Thymus (tissue), 14 donors: ENCODE results near the gene CASTOR2. TPM values are rescaled to one million over a fixed set of nuclear protein-coding genes. Genes with fewer than 3 reads are reported as not detected.
"Not testable (repeated sequence)": the region's sequence is repeated elsewhere in the genome, so short reads cannot be mapped to it uniquely, and the experiment has no call there.

Experiments used
- DNase-seq, 9 donors: peaks; one replicate each; pipeline ENCODE4 v3.0.0-alpha.2; 2013; ENCODE audit warnings: low spot score in 9 of 9, low read depth in 6 of 9, missing footprints in 1 of 9
- H3K27ac ChIP-seq, 2 donors: one replicate each; pipeline ENCODE4 v1.5.1; 2013; ENCODE audit warnings: control low read depth in 1 of 2, low read depth in 1 of 2, low read length in 1 of 2, mild to moderate bottlenecking in 1 of 2, moderate library complexity in 1 of 2
- H3K27me3 ChIP-seq, 2 donors: one replicate each; pipeline ENCODE4 v1.5.1; 2013; ENCODE audit warnings: low read length in 1 of 2; ENCODE audit not compliant: control insufficient read depth in 2 of 2, insufficient read depth in 1 of 2
- H3K36me3 ChIP-seq, 2 donors: one replicate each; pipeline ENCODE4 v1.5.1; 2013; ENCODE audit warnings: low read length in 1 of 2, mild to moderate bottlenecking in 1 of 2, moderate library complexity in 1 of 2; ENCODE audit not compliant: control insufficient read depth in 2 of 2, insufficient read depth in 2 of 2
- H3K4me1 ChIP-seq, 2 donors: one replicate each; pipeline ENCODE4 v1.5.1; 2013; ENCODE audit warnings: low read length in 2 of 2; ENCODE audit not compliant: control insufficient read depth in 2 of 2, insufficient read depth in 2 of 2
- H3K4me3 ChIP-seq, 2 donors: one replicate each; pipeline ENCODE4 v1.5.1; 2013; ENCODE audit warnings: low read length in 2 of 2, control low read depth in 1 of 2, mild to moderate bottlenecking in 1 of 2
- H3K9me3 ChIP-seq, 2 donors: one replicate each; pipeline ENCODE4 v1.5.1; 2013; ENCODE audit warnings: low read length in 1 of 2, mild to moderate bottlenecking in 1 of 2; ENCODE audit not compliant: control insufficient read depth in 2 of 2, insufficient read depth in 1 of 2
- WGBS: extraction: QIAGEN DNeasy Blood & Tissue Kit; methylation state at CpG from one replicate; pipeline ENCODE4 v1.1.7; 2013; 5-methylcytosine and 5-hydroxymethylcytosine counted together
- long read RNA-seq, 10 donors: transcript quantifications; one replicate each; lab custom pipeline, GENCODE V29; 2026
- polyA plus RNA-seq: library from polyadenylated mRNA; stranded (reverse); fragments of 200-250 nt; gene quantifications from one replicate; pipeline ENCODE4 v1.2.3, GENCODE V29; 2013
- total RNA-seq: library from RNA; stranded (reverse); fragments of 120-200 nt; gene quantifications from one replicate; pipeline ENCODE4 v1.2.4, GENCODE V29; 2013
- donor health status: healthy.

Gene CASTOR2
- total RNA-seq (2.5 TPM), polyA plus RNA-seq (1.7 TPM)
- long read RNA-seq, donor 1, result 0 reads
- long read RNA-seq, donor 2, result 0 reads
- long read RNA-seq, donor 3, partial matches to known transcripts, result 14 of 15 reads
- long read RNA-seq, donor 3, other reads (novel, unspliced or antisense), result 0 of 15 reads
- long read RNA-seq, donor 4, result 0 reads
- long read RNA-seq, donor 5, partial matches to known transcripts, result 0 of 1 reads
- long read RNA-seq, donor 5, other reads (novel, unspliced or antisense), result 0 of 1 reads
- long read RNA-seq, donor 6, partial matches to known transcripts, result 0 of 1 reads
- long read RNA-seq, donor 6, other reads (novel, unspliced or antisense), result 0 of 1 reads
- long read RNA-seq, donor 7, partial matches to known transcripts, result 6 of 6 reads
- long read RNA-seq, donor 7, other reads (novel, unspliced or antisense), result 0 of 6 reads
- long read RNA-seq, donor 8, result 0 reads
- long read RNA-seq, donor 9, result 0 reads
- long read RNA-seq, donor 10, result 0 reads

DNA sequence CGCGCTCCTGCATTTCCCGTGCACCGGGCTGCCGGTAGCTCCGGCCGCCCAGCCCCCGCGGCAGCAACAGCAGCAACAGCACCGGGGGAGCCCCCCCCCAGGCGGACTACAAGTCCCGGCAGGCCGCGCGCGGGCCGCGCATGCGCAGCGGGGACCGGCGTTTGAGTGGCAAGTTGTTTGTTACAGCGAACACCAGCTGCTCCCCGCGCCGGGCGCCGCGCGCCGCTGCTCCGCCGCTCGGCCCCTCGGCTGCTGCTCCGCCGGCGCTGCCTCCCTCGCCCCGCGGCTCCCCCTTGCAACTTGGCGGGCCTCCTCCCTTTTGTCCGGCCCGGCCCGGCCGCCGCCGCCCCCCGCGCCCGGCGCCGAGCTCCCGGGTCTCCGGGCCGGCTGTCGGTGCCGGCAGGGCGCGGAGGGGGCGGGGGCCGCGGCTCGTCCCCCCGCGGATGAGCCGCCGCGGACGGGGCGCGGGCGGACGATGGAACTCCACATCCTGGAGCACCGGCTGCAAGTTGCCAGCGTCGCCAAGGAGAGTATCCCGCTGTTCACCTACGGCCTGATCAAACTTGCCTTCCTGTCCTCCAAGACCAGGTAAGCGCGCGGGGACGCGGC lies at the start of gene CASTOR2:
CASTOR2 (plus strand) TSS at position 195 of the 609 bp plus-strand sequence; CDS start at position 476, 281 bp downstream.
- H3K9me3 ChIP-seq, H3K4me1 ChIP-seq, H3K27me3 ChIP-seq, H3K27ac ChIP-seq, DNase-seq, H3K36me3 ChIP-seq: not testable (repeated sequence)
- 1% methylated on average over 17 of the region's 84 CpGs for WGBS
- peak within 1 kb of the TSS in 1 of 2 donors; percentile 22 for H3K4me3 ChIP-seq

DNA sequence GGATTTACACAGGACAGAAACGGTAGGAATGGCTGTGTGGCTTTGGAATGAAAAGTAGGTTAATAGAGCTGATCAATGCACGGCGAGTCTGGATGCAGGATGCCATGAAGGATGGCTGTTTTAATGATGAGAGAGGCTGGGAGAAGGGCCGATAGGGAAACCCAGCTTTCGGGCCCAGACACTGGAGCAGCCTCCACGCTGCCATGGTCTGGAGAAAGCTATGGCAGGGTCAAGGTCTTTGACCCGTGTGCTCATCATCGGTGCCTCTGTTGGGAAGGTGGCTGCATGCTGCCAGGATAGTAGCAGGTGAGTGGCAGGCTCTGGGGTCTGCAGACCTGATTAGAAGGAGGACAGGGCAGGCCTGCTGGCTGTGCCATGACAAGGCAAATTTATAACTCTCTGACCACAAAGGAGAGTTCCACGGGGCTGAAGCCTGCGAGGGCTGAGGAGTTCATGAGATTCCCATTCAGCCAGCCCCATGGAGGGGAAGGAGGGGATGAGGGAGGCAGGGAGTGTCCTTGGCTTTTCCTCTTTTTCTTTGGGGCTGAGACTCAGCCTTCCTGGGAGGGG lies 42.1 kb upstream of the CASTOR2 start:
- H3K4me1 ChIP-seq, DNase-seq, H3K4me3 ChIP-seq, H3K9me3 ChIP-seq, H3K27me3 ChIP-seq, H3K36me3 ChIP-seq, H3K27ac ChIP-seq: not testable (repeated sequence)
- WGBS, result 89% methylated on average over 8 of the region's 10 CpGs

DNA sequence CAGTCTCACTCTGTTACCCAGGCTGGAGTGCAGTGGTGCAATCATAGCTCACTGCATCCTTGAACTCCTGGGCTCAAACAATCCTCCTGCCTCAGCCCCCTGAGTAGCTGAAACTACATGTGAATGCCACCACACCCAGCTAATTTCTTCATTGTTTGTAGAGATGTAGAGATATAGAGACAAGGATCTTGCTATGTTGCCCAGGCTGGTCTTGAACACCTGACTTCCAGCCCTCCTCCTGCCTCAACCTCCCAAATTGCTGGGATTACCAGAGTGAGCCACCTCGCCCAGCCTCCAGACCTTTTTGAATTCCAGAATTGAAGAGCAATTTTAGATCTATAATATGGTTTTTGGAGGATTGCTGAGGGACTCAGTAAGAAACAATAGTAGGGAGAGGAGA lies 40.9 kb upstream of the CASTOR2 start:
- WGBS, result 98% methylated on average over 1 of the region's 1 CpG

DNA sequence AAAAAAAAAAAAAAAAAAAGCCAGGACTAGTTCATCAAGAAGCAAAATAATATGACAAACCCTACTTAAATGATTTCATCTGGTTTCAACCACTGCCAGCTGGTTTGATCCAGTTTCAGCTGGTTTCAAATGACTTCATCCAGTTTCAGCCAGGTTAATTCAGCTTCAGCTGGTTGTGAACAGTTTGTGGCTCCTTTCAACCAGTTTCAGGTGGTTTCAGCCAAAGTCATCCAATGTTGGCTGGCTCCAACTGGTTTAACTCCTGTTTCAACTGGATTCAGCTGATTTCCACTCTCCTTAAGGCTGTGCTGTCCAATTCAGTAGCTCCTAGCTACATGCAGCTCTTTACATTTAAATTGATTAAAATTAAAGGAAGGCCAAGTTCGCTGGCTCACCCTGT lies 37.5 kb upstream of the CASTOR2 start:
- WGBS, result no CpG with 5 or more reads among the region's 1 CpG
- H3K4me3 ChIP-seq, H3K4me1 ChIP-seq, H3K9me3 ChIP-seq, H3K36me3 ChIP-seq, H3K27ac ChIP-seq, DNase-seq, H3K27me3 ChIP-seq: not testable (repeated sequence)

More for the DNA sequence above, 40.9 kb upstream of the CASTOR2 start:
- H3K9me3 ChIP-seq, H3K27me3 ChIP-seq, DNase-seq, H3K36me3 ChIP-seq, H3K27ac ChIP-seq, H3K4me1 ChIP-seq, H3K4me3 ChIP-seq: not testable (repeated sequence)

DNA sequence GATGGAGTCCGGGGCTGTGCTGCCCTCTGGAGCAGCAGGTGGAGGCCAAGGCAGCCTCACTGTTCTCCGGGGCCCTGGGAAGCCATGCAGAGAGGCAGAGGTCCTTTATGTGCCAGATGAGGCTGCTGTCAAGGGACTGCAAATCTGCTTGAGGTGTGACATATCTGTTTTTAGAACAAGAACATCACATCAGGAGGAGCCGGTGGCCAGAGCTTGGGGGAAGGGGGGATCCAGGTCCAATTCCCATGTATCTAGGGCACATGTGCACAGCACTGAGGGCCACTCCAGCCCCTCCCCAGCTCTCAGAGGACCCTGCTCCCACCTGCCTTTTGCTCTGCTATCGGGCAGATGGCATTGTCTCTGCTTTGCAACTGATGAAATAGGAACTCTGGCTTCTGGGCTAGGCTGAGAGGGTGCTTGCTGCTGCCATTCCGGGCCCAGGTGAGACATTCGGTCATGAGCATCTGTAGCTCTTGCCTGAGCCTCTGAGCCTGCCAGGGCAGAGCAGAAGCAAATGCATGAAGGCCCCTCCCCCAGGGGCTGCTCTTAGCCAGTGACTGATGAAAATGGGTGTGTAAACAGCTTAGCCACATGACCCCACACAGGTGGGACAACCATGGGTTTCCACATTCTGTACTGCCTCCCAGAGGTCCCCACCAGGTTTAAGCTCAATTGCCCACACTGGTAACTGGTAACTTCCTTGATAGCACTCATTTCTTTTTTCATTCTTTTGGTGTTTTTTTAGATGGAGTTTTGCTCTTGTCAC lies 32.8 kb upstream of the CASTOR2 start:
- not testable (repeated sequence) for H3K9me3 ChIP-seq, H3K4me1 ChIP-seq, H3K4me3 ChIP-seq, H3K36me3 ChIP-seq, H3K27me3 ChIP-seq, H3K27ac ChIP-seq, DNase-seq
- WGBS, result 95% methylated on average over 1 of the region's 6 CpGs

DNA sequence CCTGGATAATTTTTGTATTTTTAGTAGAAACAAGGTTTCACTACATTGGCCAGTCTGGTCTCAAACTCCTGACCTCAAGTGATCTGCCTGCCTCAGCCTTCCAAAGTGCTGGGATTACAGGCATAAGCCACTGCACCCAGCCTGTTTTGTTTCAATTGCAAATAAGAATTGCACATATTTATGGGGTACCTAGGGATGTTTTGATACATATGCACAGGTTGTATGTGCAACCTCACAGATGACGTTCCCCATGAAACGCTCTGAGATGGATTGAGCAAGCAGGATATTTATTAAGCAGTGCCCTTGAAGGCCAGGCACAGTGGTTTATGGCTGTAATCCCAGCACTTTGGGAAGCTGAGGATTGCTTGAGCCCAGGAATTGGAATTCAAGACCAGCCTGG lies 25.1 kb upstream of the CASTOR2 start:
- H3K9me3 ChIP-seq, H3K27ac ChIP-seq, H3K4me3 ChIP-seq, DNase-seq, H3K27me3 ChIP-seq, H3K36me3 ChIP-seq, H3K4me1 ChIP-seq: not testable (repeated sequence)
- no CpG with 5 or more reads among the region's 2 CpGs for WGBS

DNA sequence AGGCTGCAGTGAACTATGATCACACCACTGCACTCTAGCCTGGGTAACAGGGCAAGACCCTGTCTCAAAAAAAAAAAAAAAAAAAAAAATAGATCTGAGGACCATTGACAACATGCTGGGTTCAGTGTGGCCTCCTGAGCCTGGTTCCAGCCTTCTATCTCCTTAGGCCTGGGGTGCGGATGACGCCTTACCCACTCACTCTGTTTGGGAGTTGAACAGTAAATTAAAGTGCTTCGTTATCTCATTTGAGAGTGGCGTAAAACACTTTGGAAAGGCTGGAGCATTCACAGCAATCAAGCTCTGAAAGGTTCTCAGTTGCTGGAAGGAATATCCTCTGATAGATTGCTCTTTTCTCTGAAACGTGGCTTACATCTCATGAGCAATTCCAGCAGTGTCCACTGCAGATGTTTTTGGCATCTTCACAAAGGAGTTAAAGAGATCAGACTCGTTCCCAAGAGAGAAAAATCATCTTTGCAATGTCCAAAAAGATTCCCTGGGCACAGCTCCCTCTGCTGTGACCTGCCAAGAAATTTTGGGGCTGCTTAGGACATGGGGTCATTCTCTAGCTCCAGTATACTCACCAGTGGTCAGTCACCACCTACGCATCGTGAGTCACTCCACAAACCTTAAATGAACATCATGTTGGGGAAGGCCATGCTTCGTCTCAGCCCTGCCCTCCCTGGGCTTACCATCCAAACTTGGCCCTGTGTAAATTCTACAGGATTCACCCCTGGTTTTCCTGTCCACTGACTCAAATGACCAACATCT lies 23.0 kb upstream of the CASTOR2 start:
- 97% methylated on average over 6 of the region's 9 CpGs for WGBS
- not testable (repeated sequence) for H3K4me3 ChIP-seq, H3K27ac ChIP-seq, DNase-seq, H3K9me3 ChIP-seq, H3K36me3 ChIP-seq, H3K4me1 ChIP-seq, H3K27me3 ChIP-seq

DNA sequence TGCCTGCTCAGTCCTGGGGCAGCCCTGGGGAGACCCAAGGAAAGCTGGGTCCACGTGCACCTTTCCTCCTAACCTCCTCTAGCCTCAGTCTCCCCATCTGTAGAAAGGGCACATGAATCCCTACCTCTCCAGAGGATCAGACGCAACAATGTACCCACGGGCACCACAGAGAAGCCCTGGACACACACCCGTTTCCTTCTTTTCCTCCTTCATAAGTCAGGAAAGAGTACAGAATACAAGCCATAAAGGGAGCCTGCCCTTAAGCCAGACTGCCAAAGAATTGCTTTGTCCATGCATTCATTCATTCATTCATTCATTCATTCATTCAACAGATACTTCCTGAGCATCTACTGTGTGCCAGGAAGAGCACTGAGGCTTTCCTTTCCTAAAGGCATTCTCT lies 20.6 kb upstream of the CASTOR2 start:
- WGBS, result 98% methylated on average over 3 of the region's 4 CpGs
- not testable (repeated sequence) for H3K9me3 ChIP-seq, H3K4me3 ChIP-seq, H3K27me3 ChIP-seq, DNase-seq, H3K27ac ChIP-seq, H3K4me1 ChIP-seq, H3K36me3 ChIP-seq
